ENCODE data around the gene NFATC2IP. TPM values are rescaled to one million over a fixed set of nuclear protein-coding genes. Genes with fewer than 3 reads are reported as not detected.

Gene NFATC2IP
- polyA plus RNA-seq, 1 donor (not counting 4 experiments of a cell fraction or from before 2014, with no cell fraction given) = 56.5 TPM

- H3K9ac ChIP-seq (ENCODE audit: control insufficient read depth, extremely low read depth, insufficient read depth, low read length) = no peak overlapping the region
- no peak overlapping the region for H3K4me2 ChIP-seq (ENCODE audit: control insufficient read depth, extremely low read depth, insufficient read depth, low read depth, low read length)
- DNase-seq (ENCODE audit: low read depth, low spot score) = no peak
- no peaks in the 10 kb centered on the region for H3K9me3 ChIP-seq (ENCODE audit: control insufficient read depth, low read depth, low read length)
- no peaks in the 10 kb centered on the region for H4K20me1 ChIP-seq (ENCODE audit: control insufficient read depth, extremely low read depth, insufficient read depth, low read length)
- H3K27me3 ChIP-seq (ENCODE audit: control insufficient read depth, extremely low read depth, insufficient read depth, low read length) = no peaks in the 10 kb centered on the region
- H3K9me1 ChIP-seq (ENCODE audit: control insufficient read depth, extremely low read depth, insufficient read depth, low read length) = no peaks in the 10 kb centered on the region
- H2AFZ ChIP-seq (ENCODE audit: control insufficient read depth, low read length) = no peak overlapping the region
- no peaks in the 10 kb centered on the region for H3K4me1 ChIP-seq (ENCODE audit: control insufficient read depth, extremely low read depth, insufficient read depth, low read length)
- dilution Hi-C loops (cut with MboI; ENCODE audit: extremely low pct_ligation_motif_present, low sequenced_read_pairs) = no loop called here
- H3K36me3 ChIP-seq (ENCODE audit: control insufficient read depth in 2 of 2, extremely low read depth in 1 of 2, insufficient read depth in 2 of 2, low read length in 2 of 2) = no peaks in the 10 kb centered on the region
- H3K27ac ChIP-seq (ENCODE audit: control insufficient read depth, insufficient read depth, low read length) = no peak overlapping the region
- TF ChIP-seq EZH2 (IDR thresholded peaks at IDR 0.05; ENCODE audit: low read length) = no peak
- H3K79me2 ChIP-seq (ENCODE audit: control insufficient read depth, insufficient read depth, low read length) = no peaks in the 10 kb centered on the region
- FAIRE-seq = no peak
- no peak overlapping the region for H3K4me3 ChIP-seq (ENCODE audit: control insufficient read depth in 2 of 3, extremely low read depth in 1 of 3, insufficient read depth in 2 of 3, low read depth in 1 of 3, low read length in 3 of 3)
Measured at GRCh38 chr16:29011851-29012250, 61.1 kb downstream of the NFATC2IP start.

GRCh38 chr16:29012913-29013553, 62.3 kb downstream of the NFATC2IP start:
- H3K9ac ChIP-seq (ENCODE audit: control insufficient read depth, extremely low read depth, insufficient read depth, low read length) = no peak overlapping the region
- H2AFZ ChIP-seq (ENCODE audit: control insufficient read depth, low read length) = no peak overlapping the region
- H3K79me2 ChIP-seq (ENCODE audit: control insufficient read depth, insufficient read depth, low read length) = no peaks in the 10 kb centered on the region
- dilution Hi-C loops (cut with MboI; ENCODE audit: extremely low pct_ligation_motif_present, low sequenced_read_pairs) = no loop called here
- no peaks in the 10 kb centered on the region for H3K9me1 ChIP-seq (ENCODE audit: control insufficient read depth, extremely low read depth, insufficient read depth, low read length)
- H3K36me3 ChIP-seq (ENCODE audit: control insufficient read depth in 2 of 2, extremely low read depth in 1 of 2, insufficient read depth in 2 of 2, low read length in 2 of 2) = no peaks in the 10 kb centered on the region
- H3K4me3 ChIP-seq (ENCODE audit: control insufficient read depth in 2 of 3, extremely low read depth in 1 of 3, insufficient read depth in 2 of 3, low read depth in 1 of 3, low read length in 3 of 3) = no peak overlapping the region
- H3K4me1 ChIP-seq (ENCODE audit: control insufficient read depth, extremely low read depth, insufficient read depth, low read length) = no peaks in the 10 kb centered on the region
- H3K27ac ChIP-seq (ENCODE audit: control insufficient read depth, insufficient read depth, low read length) = no peak overlapping the region
- H3K9me3 ChIP-seq (ENCODE audit: control insufficient read depth, low read depth, low read length) = no peaks in the 10 kb centered on the region
- FAIRE-seq (no peak), DNase-seq (ENCODE audit: low read depth, low spot score) (no peak)
- TF ChIP-seq CTCF (optimal IDR thresholded peaks at IDR 0.05 in 1 of 3, IDR thresholded peaks at IDR 0.05 in 1 of 3, conservative IDR thresholded peaks at IDR 0.05 in 1 of 3; ENCODE audit: extremely low read depth in 1 of 3, insufficient read depth in 2 of 3, low read length in 3 of 3) (no peak), EZH2 (IDR thresholded peaks at IDR 0.05; ENCODE audit: low read length) (no peak)
- H3K27me3 ChIP-seq (ENCODE audit: control insufficient read depth, extremely low read depth, insufficient read depth, low read length) = no peaks in the 10 kb centered on the region
- no peaks in the 10 kb centered on the region for H4K20me1 ChIP-seq (ENCODE audit: control insufficient read depth, extremely low read depth, insufficient read depth, low read length)
- H3K4me2 ChIP-seq (ENCODE audit: control insufficient read depth, extremely low read depth, insufficient read depth, low read depth, low read length) = no peak overlapping the region

GRCh38 chr16:29014561-29015069, 63.9 kb downstream of the NFATC2IP start:
- dilution Hi-C loops (cut with MboI; ENCODE audit: extremely low pct_ligation_motif_present, low sequenced_read_pairs) = no loop called here

More at GRCh38 chr16:29014561-29015069, 63.9 kb downstream of the NFATC2IP start:
- Histone ChIP-seq H3K79me2 (ENCODE audit: control insufficient read depth, insufficient read depth, low read length) (no peaks in the 10 kb centered on the region), H3K9me3 (ENCODE audit: control insufficient read depth, low read depth, low read length) (no peaks in the 10 kb centered on the region), H3K36me3 (ENCODE audit: control insufficient read depth in 2 of 2, extremely low read depth in 1 of 2, insufficient read depth in 2 of 2, low read length in 2 of 2) (no peaks in the 10 kb centered on the region), H3K4me1 (ENCODE audit: control insufficient read depth, extremely low read depth, insufficient read depth, low read length) (no peaks in the 10 kb centered on the region), H3K4me3 (ENCODE audit: control insufficient read depth in 2 of 3, extremely low read depth in 1 of 3, insufficient read depth in 2 of 3, low read depth in 1 of 3, low read length in 3 of 3) (no peak overlapping the region), H3K27ac (ENCODE audit: control insufficient read depth, insufficient read depth, low read length) (no peak overlapping the region), H3K9ac (ENCODE audit: control insufficient read depth, extremely low read depth, insufficient read depth, low read length) (no peak overlapping the region), H3K4me2 (ENCODE audit: control insufficient read depth, extremely low read depth, insufficient read depth, low read depth, low read length) (no peak overlapping the region), H4K20me1 (ENCODE audit: control insufficient read depth, extremely low read depth, insufficient read depth, low read length) (no peaks in the 10 kb centered on the region), H2AFZ (ENCODE audit: control insufficient read depth, low read length) (no peak overlapping the region), H3K27me3 (ENCODE audit: control insufficient read depth, extremely low read depth, insufficient read depth, low read length) (no peaks in the 10 kb centered on the region), H3K9me1 (ENCODE audit: control insufficient read depth, extremely low read depth, insufficient read depth, low read length) (no peaks in the 10 kb centered on the region)
- TF ChIP-seq EZH2 (IDR thresholded peaks at IDR 0.05; ENCODE audit: low read length) (no peak), CTCF (optimal IDR thresholded peaks at IDR 0.05 in 1 of 3, IDR thresholded peaks at IDR 0.05 in 1 of 3, conservative IDR thresholded peaks at IDR 0.05 in 1 of 3; ENCODE audit: extremely low read depth in 1 of 3, insufficient read depth in 2 of 3, low read length in 3 of 3) (no peak)
- FAIRE-seq (no peak), DNase-seq (ENCODE audit: low read depth, low spot score) (no peak)
